Endothelial cell of umbilical vein (primary cell): ENCODE results near the gene EVC. TPM values are rescaled to one million over a fixed set of nuclear protein-coding genes. Genes with fewer than 3 reads are reported as not detected.

Source experiments
- BruUV-seq: library from RNA; stranded (reverse); fragments of 400-500 nt; replicated peaks from 2 replicates; lab custom pipeline; 2021; lab: Mats Ljungman, UMichigan
- CTCF ChIA-PET: fragments of 300-600, 350-600 bp; sonication (Branson Sonifier 250); formaldehyde crosslinking; loops from one replicate; lab custom pipeline; 2021; ENCODE audit warnings: antibody characterized with exemption, inconsistent platforms; lab: Charles Lee
- POLR2A ChIA-PET: fragments of 300-600, 350-600 bp; sonication (Branson Sonifier 250); formaldehyde crosslinking; loops from one replicate; lab custom pipeline; 2021; ENCODE audit warnings: antibody characterized with exemption, inconsistent platforms; lab: Charles Lee
- DNase-seq: peaks from one replicate; pipeline ENCODE4 v3.0.0-alpha.2; 2011; ENCODE audit warnings: low read depth, low spot score
- FAIRE-seq: peaks from 2 replicates; lab custom pipeline; 2011; peaks lifted over from hg19 to GRCh38; lab: Jason Lieb, UNC
- H2AFZ ChIP-seq: 2 replicates; pipeline ENCODE4 v1.6.0; 2012; ENCODE audit warnings: low read depth, low read length, control low read depth, inconsistent platforms
- H3K27ac ChIP-seq: 2 replicates; pipeline ENCODE4 v1.5.1; 2011; ENCODE audit warnings: low read depth, mild to moderate bottlenecking, control low read depth, low read length, moderate library complexity; ENCODE audit not compliant: insufficient read depth
- H3K27me3 ChIP-seq, 2 experiments: 2 replicates each; pipeline versions ENCODE4 v1.6.0 to v1.6.1; 2011; ENCODE audit warnings: low read length in 2 of 2, mixed read lengths in 1 of 2; ENCODE audit not compliant: control insufficient read depth in 2 of 2, insufficient read depth in 2 of 2
- H3K36me3 ChIP-seq, 2 experiments: 2 replicates in 1 of 2; 3 replicates in 1 of 2; pipeline ENCODE4 v1.5.1; 2011; ENCODE audit warnings: low read length in 2 of 2, mild to moderate bottlenecking in 1 of 2, moderate library complexity in 1 of 2; ENCODE audit not compliant: control insufficient read depth in 2 of 2, insufficient read depth in 2 of 2; ENCODE audit errors: extremely low read depth in 1 of 2
- H3K4me1 ChIP-seq: 3 replicates; pipeline ENCODE4 v1.5.1; 2011; ENCODE audit warnings: mild to moderate bottlenecking, low read length; ENCODE audit not compliant: control insufficient read depth, insufficient read depth; ENCODE audit errors: extremely low read depth
- H3K4me2 ChIP-seq: 2 replicates; pipeline ENCODE4 v1.6.1; 2011; ENCODE audit warnings: low read length, control low read depth, mixed read lengths; ENCODE audit not compliant: insufficient read depth
- H3K4me3 ChIP-seq, 3 experiments: fragments of 200-600 bp in 1 of 3; sonication (generic), shearing (Covaris generic) in 1 of 3; replicated peaks in 1 of 3; 2 replicates each; pipeline ENCODE4 v1.5.1; 2011 to 2016; ENCODE audit warnings: control low read depth in 3 of 3, low read length in 3 of 3, mild to moderate bottlenecking in 2 of 3, inconsistent platforms in 1 of 3, low read depth in 1 of 3, moderate library complexity in 1 of 3; ENCODE audit not compliant: insufficient read depth in 1 of 3
- H3K79me2 ChIP-seq: 2 replicates; pipeline ENCODE4 v1.6.0; 2012; ENCODE audit warnings: low read length, inconsistent platforms; ENCODE audit not compliant: control insufficient read depth, insufficient read depth
- H3K9ac ChIP-seq: replicated peaks from 2 replicates; pipeline ENCODE3; 2011; ENCODE audit warnings: low read length, control low read depth; ENCODE audit not compliant: insufficient read depth; ENCODE audit errors: extremely low read depth
- H3K9me1 ChIP-seq: replicated peaks from 3 replicates; pipeline ENCODE4 v1.6.0; 2011; ENCODE audit warnings: mild to moderate bottlenecking, low read length; ENCODE audit not compliant: control insufficient read depth, insufficient read depth; ENCODE audit errors: extremely low read depth
- H3K9me3 ChIP-seq: replicated peaks from 2 replicates; pipeline ENCODE4 v1.5.1; 2012; ENCODE audit warnings: low read length, inconsistent platforms; ENCODE audit not compliant: control insufficient read depth, insufficient read depth
- H4K20me1 ChIP-seq: replicated peaks from 2 replicates; pipeline ENCODE3; 2011; ENCODE audit warnings: mild to moderate bottlenecking, low read length; ENCODE audit not compliant: control insufficient read depth, insufficient read depth; ENCODE audit errors: extremely low read depth
- CTCF ChIP-seq, 2 donors: IDR thresholded peaks; 1 replicate in 1 of 2; 2 replicates in 1 of 2; pipeline ENCODE4 v1.5.1; 2011; ENCODE audit warnings: low read length in 2 of 2, mild to moderate bottlenecking in 2 of 2, moderate library complexity in 2 of 2, control low read depth in 1 of 2, inconsistent platforms in 1 of 2, low read depth in 1 of 2; ENCODE audit not compliant: insufficient read depth in 1 of 2; ENCODE audit errors: extremely low read depth in 1 of 2
- EZH2 ChIP-seq: IDR thresholded peaks from 2 replicates; pipeline ENCODE4 v1.6.1; 2012; ENCODE audit warnings: borderline replicate concordance, low read depth, mild to moderate bottlenecking, moderate library complexity, low read length, inconsistent platforms; ENCODE audit not compliant: severe bottlenecking
- FOS ChIP-seq: IDR thresholded peaks from 2 replicates; pipeline ENCODE4 v1.6.1; 2011; ENCODE audit warnings: mild to moderate bottlenecking, low read length, moderate library complexity, borderline replicate concordance; ENCODE audit not compliant: insufficient read depth
- GATA2 ChIP-seq: IDR thresholded peaks from 2 replicates; pipeline ENCODE4 v1.7.0; 2011; ENCODE audit warnings: low read depth, mild to moderate bottlenecking, moderate library complexity, mixed read lengths, low read length; ENCODE audit not compliant: insufficient read length, insufficient read depth
- JUN ChIP-seq: IDR thresholded peaks from 2 replicates; pipeline ENCODE4 v1.6.1; 2011; ENCODE audit warnings: borderline replicate concordance, low read depth; ENCODE audit not compliant: insufficient read length, insufficient read depth
- MAX ChIP-seq: IDR thresholded peaks from 2 replicates; pipeline ENCODE4 v1.6.1; 2011; ENCODE audit not compliant: insufficient read depth, insufficient read length
- MYC ChIP-seq: IDR thresholded peaks from one replicate; pipeline ENCODE4 v1.6.1; 2011; ENCODE audit warnings: mild to moderate bottlenecking, low read depth, low read length
- POLR2A ChIP-seq: IDR thresholded peaks from 2 replicates; pipeline ENCODE4 v1.6.1; 2012; ENCODE audit warnings: low read depth, mild to moderate bottlenecking, control low read depth, low read length
- POLR2AphosphoS5 ChIP-seq: IDR thresholded peaks from 2 replicates; pipeline ENCODE4 v1.6.1; 2012; ENCODE audit warnings: low read depth, mild to moderate bottlenecking, control low read depth, low read length, moderate library complexity; ENCODE audit not compliant: insufficient read depth
- dilution Hi-C: fragments of 300-500 bp; cut with MboI; formaldehyde crosslinking; loops from one replicate; pipeline ENCODE4 v1.15.0; 2019; ENCODE audit warnings: low sequenced_read_pairs; ENCODE audit not compliant: extremely low pct_ligation_motif_present
- intact Hi-C: fragments of 100-400 bp; cut with micrococcal nuclease; formaldehyde crosslinking; loops from one replicate; pipeline ENCODE4 v1.10.0; 2022
- polyA plus RNA-seq, 4 experiments: library from polyadenylated mRNA; depleted of rRNA in 3 of 4; stranded (reverse) in 3 of 4; unstranded in 1 of 4; fragments of >200 nt; gene quantifications; 2 replicates each; pipeline versions ENCODE4 v1.2.1 to v1.2.3, GENCODE V29; 2011 to 2012; ENCODE audit warnings: missing spikeins in 1 of 4
- total RNA-seq: library from RNA; stranded (reverse); gene quantifications from 2 replicates; pipeline ENCODE4 v1.2.3, GENCODE V29; 2021

EVC gene
- total and polyA plus RNA-seq, 2 donors (not counting 3 experiments of a cell fraction or from before 2014, with no cell fraction given) = 6.3 to 31.6 TPM

- H3K4me1 ChIP-seq = no peaks in the 10 kb centered on the region
- dilution Hi-C loops = no loop called here
- no peaks in the 10 kb centered on the region for H3K9me3 ChIP-seq
- H3K9me1 ChIP-seq = no peaks in the 10 kb centered on the region
- no peak overlapping the region for H3K4me2 ChIP-seq
- TF ChIP-seq JUN (no peak), GATA2 (no peak), MAX (no peak), MYC (no peak), POLR2A (no peak), CTCF (IDR thresholded peaks at IDR 0.05; ENCODE audit: extremely low read depth in 1 of 2, insufficient read depth in 1 of 2, low read depth in 1 of 2, low read length in 2 of 2) (no peak), FOS (no peak), POLR2AphosphoS5 (no peak), EZH2 (no peak)
- no peaks in the 10 kb centered on the region for H3K27me3 ChIP-seq
- H3K9ac ChIP-seq = no peak overlapping the region
- no peak overlapping the region for H2AFZ ChIP-seq
- H3K4me3 ChIP-seq = no peak overlapping the region
- H3K27ac ChIP-seq = no peak overlapping the region
- intact Hi-C loops = no loop called here
- POLR2A ChIA-PET = no interaction called here
- no peaks in the 10 kb centered on the region for H4K20me1 ChIP-seq
- FAIRE-seq = no peak
- H3K36me3 ChIP-seq = peaks cover 5 to 7% of the 10 kb centered on the region in 2 experiments
- no peak for DNase-seq
- no peaks in the 10 kb centered on the region for H3K79me2 ChIP-seq
- CTCF ChIA-PET = interaction anchor here (1.5 kb wide), 1 partner anchor 10 kb away, joined by 5 read pairs; no protein-coding TSS in a partner anchor
- no TSS peak for BruUV-seq
Observed at GRCh38 chr4:5664778-5665177, 46.2 kb upstream of the EVC start.
